IMR-90 (cell line): ENCODE data around the gene LRRTM4. TPM values are rescaled to one million over a fixed set of nuclear protein-coding genes. Genes with fewer than 3 reads are reported as not detected.

Source experiments
- ATAC-seq: fragments of 200-7000 bp; cut with Tn5 transposase; 2 replicates; pipeline ENCODE4 v1.9.1; 2020; ENCODE audit warnings: low read depth, mild to moderate bottlenecking, moderate library complexity
- BruUV-seq: library from RNA; stranded (reverse); fragments of 400-500 nt; replicated peaks from 2 replicates; lab custom pipeline; 2021; lab: Mats Ljungman, UMichigan
- CTCF ChIA-PET: fragments of 300-600 bp; formaldehyde crosslinking; extraction: SDS; loops from one replicate; lab custom pipeline; 2021; ENCODE audit warnings: antibody characterized with exemption; lab: Yijun Ruan, JAX
- POLR2A ChIA-PET: fragments of 300-600 bp; sonication (Branson Sonifier 250); formaldehyde crosslinking; loops from one replicate; lab custom pipeline; 2022; ENCODE audit warnings: antibody characterized with exemption; ENCODE audit not compliant: unreplicated experiment; lab: Charles Lee
- DNase-seq: peaks from one replicate; pipeline ENCODE4 v3.0.0; 2013
- H2AFZ ChIP-seq: replicated peaks from 2 replicates; pipeline ENCODE3; 2013; ENCODE audit warnings: low read length, mild to moderate bottlenecking; ENCODE audit not compliant: poor library complexity
- H2AK5ac ChIP-seq: 2 replicates; pipeline ENCODE4 v1.6.1; 2013; ENCODE audit warnings: low read depth, low read length, inconsistent platforms
- H2AK9ac ChIP-seq: replicated peaks from 2 replicates; pipeline ENCODE3; 2013; ENCODE audit warnings: mild to moderate bottlenecking, low read depth, low read length, moderate library complexity; ENCODE audit not compliant: poor library complexity
- H2BK120ac ChIP-seq: 2 replicates; pipeline ENCODE4 v1.6.1; 2013; ENCODE audit warnings: low read depth, low read length, inconsistent platforms
- H2BK15ac ChIP-seq: 3 replicates; pipeline ENCODE4 v1.6.1; 2013; ENCODE audit warnings: low read depth, low read length, inconsistent platforms
- H2BK20ac ChIP-seq: 2 replicates; pipeline ENCODE4 v1.6.1; 2013; ENCODE audit warnings: low read depth, mild to moderate bottlenecking, inconsistent platforms, low read length, moderate library complexity
- H2BK5ac ChIP-seq: 2 replicates; pipeline ENCODE4 v1.6.1; 2013; ENCODE audit warnings: mild to moderate bottlenecking, low read depth, low read length, inconsistent platforms; ENCODE audit not compliant: poor library complexity, severe bottlenecking
- H3K14ac ChIP-seq: replicated peaks from 2 replicates; pipeline ENCODE4 v1.6.1; 2013; ENCODE audit warnings: low read depth, low read length, inconsistent platforms
- H3K18ac ChIP-seq: 2 replicates; pipeline ENCODE4 v1.6.1; 2013; ENCODE audit warnings: low read depth, low read length, control low read depth
- H3K23ac ChIP-seq: 2 replicates; pipeline ENCODE4 v1.6.1; 2013; ENCODE audit warnings: low read depth, low read length, inconsistent platforms
- H3K27ac ChIP-seq: 2 replicates; pipeline ENCODE4 v1.5.1; 2013; ENCODE audit warnings: mild to moderate bottlenecking, control low read depth, low read length; ENCODE audit not compliant: insufficient read depth
- H3K27me3 ChIP-seq: 2 replicates; pipeline ENCODE4 v1.6.1; 2013; ENCODE audit warnings: low read length; ENCODE audit not compliant: control insufficient read depth, insufficient read depth
- H3K36me3 ChIP-seq: 2 replicates; pipeline ENCODE4 v1.6.1; 2013; ENCODE audit warnings: low read length, mixed read lengths; ENCODE audit not compliant: control insufficient read depth, insufficient read depth
- H3K4ac ChIP-seq: 2 replicates; pipeline ENCODE4 v1.6.1; 2013; ENCODE audit warnings: low read depth, low read length, inconsistent platforms
- H3K4me1 ChIP-seq: 2 replicates; pipeline ENCODE4 v1.6.1; 2013; ENCODE audit warnings: low read length, mixed read lengths; ENCODE audit not compliant: control insufficient read depth, insufficient read depth
- H3K4me2 ChIP-seq: 2 replicates; pipeline ENCODE4 v1.6.1; 2013; ENCODE audit warnings: low read depth, mild to moderate bottlenecking, control low read depth, low read length, moderate library complexity
- H3K4me3 ChIP-seq: 2 replicates; pipeline ENCODE4 v1.5.1; 2013; ENCODE audit warnings: low read depth, mild to moderate bottlenecking, control low read depth, low read length, moderate library complexity; ENCODE audit not compliant: insufficient read depth
- H3K56ac ChIP-seq: 2 replicates; pipeline ENCODE4 v1.6.1; 2013; ENCODE audit warnings: low read length, inconsistent platforms; ENCODE audit not compliant: insufficient read depth; ENCODE audit errors: extremely low read depth
- H3K79me1 ChIP-seq, 2 experiments: 2 replicates each; pipeline ENCODE4 v1.6.1; 2013; ENCODE audit warnings: low read length in 2 of 2, inconsistent platforms in 1 of 2, low read depth in 1 of 2
- H3K9ac ChIP-seq: 2 replicates; pipeline ENCODE4 v1.6.1; 2013; ENCODE audit warnings: low read depth, low read length, control low read depth
- H3K9me1 ChIP-seq: 2 replicates; pipeline ENCODE4 v1.6.1; 2013; ENCODE audit warnings: low read length, inconsistent platforms; ENCODE audit not compliant: insufficient read depth
- H3K9me3 ChIP-seq: 2 replicates; pipeline ENCODE4 v1.6.1; 2013; ENCODE audit warnings: low read length; ENCODE audit not compliant: control insufficient read depth, insufficient read depth
- H4K20me1 ChIP-seq: 2 replicates; pipeline ENCODE4 v1.6.1; 2013; ENCODE audit warnings: low read length, inconsistent platforms; ENCODE audit not compliant: insufficient read depth
- H4K5ac ChIP-seq: 2 replicates; pipeline ENCODE4 v1.6.1; 2013; ENCODE audit warnings: mild to moderate bottlenecking, low read depth, low read length, control low read depth
- H4K8ac ChIP-seq, 2 experiments: 2 replicates each; pipeline ENCODE4 v1.6.1; 2013; ENCODE audit warnings: low read depth in 2 of 2, low read length in 2 of 2, control low read depth in 1 of 2, inconsistent platforms in 1 of 2
- H4K91ac ChIP-seq: 2 replicates; pipeline ENCODE4 v1.6.1; 2013; ENCODE audit warnings: low read depth, low read length, inconsistent platforms; ENCODE audit not compliant: insufficient read depth
- BHLHE40 ChIP-seq: fragments of 150-350 bp; IDR thresholded peaks from 2 replicates; pipeline ENCODE4 v1.6.1; 2016; ENCODE audit warnings: mild to moderate bottlenecking, low read depth, low read length
- CEBPB ChIP-seq: IDR thresholded peaks from 2 replicates; pipeline ENCODE4 v1.6.1; 2012; ENCODE audit warnings: low read depth, low read length, improper control_type of control experiment
- CHD1 ChIP-seq: IDR thresholded peaks from 2 replicates; pipeline ENCODE4 v1.6.1; 2012; ENCODE audit warnings: low read depth, low read length, improper control_type of control experiment
- FOS ChIP-seq: fragments of 150-350 bp; IDR thresholded peaks from 2 replicates; pipeline ENCODE4 v1.6.1; 2016; ENCODE audit warnings: low read depth, low read length
- MAFK ChIP-seq: IDR thresholded peaks from 2 replicates; pipeline ENCODE4 v1.6.1; 2012; ENCODE audit warnings: low read depth, low read length, improper control_type of control experiment
- MAZ ChIP-seq: IDR thresholded peaks from 2 replicates; pipeline ENCODE4 v1.6.1; 2012; ENCODE audit warnings: low read depth, mild to moderate bottlenecking, low read length, improper control_type of control experiment, moderate library complexity, borderline replicate concordance
- MXI1 ChIP-seq: IDR thresholded peaks from 2 replicates; pipeline ENCODE4 v1.6.1; 2012; ENCODE audit warnings: low read depth, mild to moderate bottlenecking, low read length, moderate library complexity, borderline replicate concordance
- NFE2L2 ChIP-seq: fragments of 150-350 bp; IDR thresholded peaks from 2 replicates; pipeline ENCODE4 v1.6.1; 2016; ENCODE audit warnings: low read depth, mild to moderate bottlenecking, low read length
- RAD21 ChIP-seq: IDR thresholded peaks from 2 replicates; pipeline ENCODE4 v1.6.1; 2012; ENCODE audit warnings: low read length, improper control_type of control experiment
- RCOR1 ChIP-seq: IDR thresholded peaks from 2 replicates; pipeline ENCODE4 v1.6.1; 2012; ENCODE audit warnings: mild to moderate bottlenecking, low read length, improper control_type of control experiment; ENCODE audit not compliant: insufficient replicate concordance
- SMC3 ChIP-seq: fragments of 150-350 bp; IDR thresholded peaks from 2 replicates; pipeline ENCODE4 v1.6.1; 2016; ENCODE audit warnings: low read depth, mild to moderate bottlenecking, antibody characterized with exemption, low read length, moderate library complexity
- WGBS, 2 experiments: methylation state at CpG; one replicate each; pipeline versions ENCODE4 v1.1.5 to v1.1.7; 2013; ENCODE audit warnings: missing lambda C conversion rate in 2 of 2; ENCODE audit not compliant: insufficient read length in 1 of 2; ENCODE audit errors: extremely low coverage in 2 of 2; 5-methylcytosine and 5-hydroxymethylcytosine counted together
- dilution Hi-C: fragments of 300-500 bp; cut with HindIII; formaldehyde crosslinking; loops from one replicate; pipeline ENCODE4 v1.14.3; 2018; ENCODE audit warnings: low sequenced_read_pairs; ENCODE audit not compliant: unreplicated experiment
- in situ Hi-C: fragments of 300-500 bp; cut with MboI; formaldehyde crosslinking; loops from 3 replicates; pipeline ENCODE4 v1.14.3; 2019; ENCODE audit warnings: low sequenced_read_pairs, inconsistent platforms, mixed read lengths
- intact Hi-C: fragments of 100-400 bp; cut with micrococcal nuclease; formaldehyde crosslinking; loops from 2 replicates; pipeline ENCODE4 v1.10.0; 2022
- polyA plus RNA-seq, 3 experiments: library from polyadenylated mRNA; depleted of rRNA; stranded (reverse); fragments of >200 nt; gene quantifications; 2 replicates each; pipeline ENCODE4 v1.2.3, GENCODE V29; 2012; ENCODE audit warnings: low replicate concordance in 1 of 3
- total RNA-seq: library from RNA; depleted of rRNA; stranded (reverse); fragments of >200 nt; gene quantifications from 2 replicates; pipeline ENCODE4 v1.2.3, GENCODE V29; 2012
- TF ChIP-seq, protein P1 (sequence below): fragments of 150-350 bp; IDR thresholded peaks from 2 replicates; pipeline ENCODE4 v1.6.1; 2017; ENCODE audit warnings: mild to moderate bottlenecking, antibody characterized with exemption, low read length, low read depth
- TF ChIP-seq, protein P2 (sequence below): conservative IDR thresholded peaks from 2 replicates; pipeline ENCODE4 v1.5.1; 2012; ENCODE audit warnings: mild to moderate bottlenecking, low read depth, low read length, improper control_type of control experiment
- TF ChIP-seq, protein P3 (sequence below): fragments of 150-350 bp; IDR thresholded peaks from 2 replicates; pipeline ENCODE4 v1.6.1; 2016; ENCODE audit warnings: low read depth, mild to moderate bottlenecking, low read length, moderate library complexity, borderline replicate concordance

Gene LRRTM4
- total and polyA plus RNA-seq, 2 of the 4 experiments (the other 2 are of a cell fraction), result not detected

DNA sequence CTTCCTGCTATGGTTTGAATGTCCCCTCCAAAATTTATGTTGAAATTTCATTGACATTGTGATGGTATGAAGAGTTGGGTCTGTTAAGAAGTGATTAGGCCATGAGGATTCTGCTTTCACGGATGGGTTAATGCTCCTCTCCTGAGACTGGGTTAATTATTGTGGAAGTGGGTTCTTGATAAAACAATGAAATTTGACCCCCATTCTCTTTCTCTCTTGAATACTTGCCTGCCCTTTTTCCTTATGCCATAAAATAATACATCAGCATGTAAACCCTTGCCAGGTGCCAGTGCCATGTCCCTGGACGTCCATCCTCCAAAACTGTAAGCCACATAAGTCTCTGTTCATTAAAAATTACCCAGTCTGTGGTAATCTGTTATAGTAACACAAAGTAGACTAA lies 352.8 kb downstream of the LRRTM4 start:
- H3K27me3 ChIP-seq, result no peaks in the 10 kb centered on the region

More for the DNA sequence above, 352.8 kb downstream of the LRRTM4 start:
- H3K18ac ChIP-seq, result no peak overlapping the region
- no peaks in the 10 kb centered on the region for H3K4me1 ChIP-seq
- no peaks in the 10 kb centered on the region for H3K9me1 ChIP-seq
- ChIA-PET POLR2A (no interaction called here), CTCF (interaction anchor here (0.5 kb wide), 1 partner anchor 12 kb away, joined by 3 read pairs; no protein-coding TSS in a partner anchor)
- WGBS, 2 experiments, result no CpG with 5 or more reads among the region's 2 CpGs
- H3K27ac ChIP-seq, result no peak overlapping the region
- no peak overlapping the region for H4K5ac ChIP-seq
- intact Hi-C loops, result no loop called here
- H3K56ac ChIP-seq, result no peak overlapping the region
- no peaks in the 10 kb centered on the region for H3K36me3 ChIP-seq
- H3K4me2 ChIP-seq, result no peak overlapping the region
- dilution Hi-C loops, result no loop called here
- no peak overlapping the region for H4K91ac ChIP-seq
- no peaks in the 10 kb centered on the region for H4K20me1 ChIP-seq
- H3K23ac ChIP-seq, result no peak overlapping the region
- ATAC-seq, result no peak
- H3K4ac ChIP-seq, result no peak overlapping the region
- H2BK5ac ChIP-seq, result no peak overlapping the region
- no peaks in the 10 kb centered on the region for H3K79me1 ChIP-seq
- H3K9me3 ChIP-seq, result peaks cover 4% of the 10 kb centered on the region; the same call in 1 of the 2 replicates
- DNase-seq, result no peak
- no peak overlapping the region for H3K4me3 ChIP-seq
- BruUV-seq, result no TSS peak
- H3K9ac ChIP-seq, result no peak overlapping the region
- in situ Hi-C loops, result no loop called here
- no peak for TF ChIP-seq MAFK
- TF ChIP-seq FOS, result no peak
- TF ChIP-seq NFE2L2, result no peak
- no peak for TF ChIP-seq BHLHE40
- no peak for TF ChIP-seq MXI1
- no peak for TF ChIP-seq RCOR1
- no peak for TF ChIP-seq MAZ
- TF ChIP-seq CEBPB, result no peak
- TF ChIP-seq, protein P1, sequence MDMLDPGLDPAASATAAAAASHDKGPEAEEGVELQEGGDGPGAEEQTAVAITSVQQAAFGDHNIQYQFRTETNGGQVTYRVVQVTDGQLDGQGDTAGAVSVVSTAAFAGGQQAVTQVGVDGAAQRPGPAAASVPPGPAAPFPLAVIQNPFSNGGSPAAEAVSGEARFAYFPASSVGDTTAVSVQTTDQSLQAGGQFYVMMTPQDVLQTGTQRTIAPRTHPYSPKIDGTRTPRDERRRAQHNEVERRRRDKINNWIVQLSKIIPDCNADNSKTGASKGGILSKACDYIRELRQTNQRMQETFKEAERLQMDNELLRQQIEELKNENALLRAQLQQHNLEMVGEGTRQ, result no peak
- TF ChIP-seq, protein P2, sequence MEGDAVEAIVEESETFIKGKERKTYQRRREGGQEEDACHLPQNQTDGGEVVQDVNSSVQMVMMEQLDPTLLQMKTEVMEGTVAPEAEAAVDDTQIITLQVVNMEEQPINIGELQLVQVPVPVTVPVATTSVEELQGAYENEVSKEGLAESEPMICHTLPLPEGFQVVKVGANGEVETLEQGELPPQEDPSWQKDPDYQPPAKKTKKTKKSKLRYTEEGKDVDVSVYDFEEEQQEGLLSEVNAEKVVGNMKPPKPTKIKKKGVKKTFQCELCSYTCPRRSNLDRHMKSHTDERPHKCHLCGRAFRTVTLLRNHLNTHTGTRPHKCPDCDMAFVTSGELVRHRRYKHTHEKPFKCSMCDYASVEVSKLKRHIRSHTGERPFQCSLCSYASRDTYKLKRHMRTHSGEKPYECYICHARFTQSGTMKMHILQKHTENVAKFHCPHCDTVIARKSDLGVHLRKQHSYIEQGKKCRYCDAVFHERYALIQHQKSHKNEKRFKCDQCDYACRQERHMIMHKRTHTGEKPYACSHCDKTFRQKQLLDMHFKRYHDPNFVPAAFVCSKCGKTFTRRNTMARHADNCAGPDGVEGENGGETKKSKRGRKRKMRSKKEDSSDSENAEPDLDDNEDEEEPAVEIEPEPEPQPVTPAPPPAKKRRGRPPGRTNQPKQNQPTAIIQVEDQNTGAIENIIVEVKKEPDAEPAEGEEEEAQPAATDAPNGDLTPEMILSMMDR, result no peak
- TF ChIP-seq, protein P3, sequence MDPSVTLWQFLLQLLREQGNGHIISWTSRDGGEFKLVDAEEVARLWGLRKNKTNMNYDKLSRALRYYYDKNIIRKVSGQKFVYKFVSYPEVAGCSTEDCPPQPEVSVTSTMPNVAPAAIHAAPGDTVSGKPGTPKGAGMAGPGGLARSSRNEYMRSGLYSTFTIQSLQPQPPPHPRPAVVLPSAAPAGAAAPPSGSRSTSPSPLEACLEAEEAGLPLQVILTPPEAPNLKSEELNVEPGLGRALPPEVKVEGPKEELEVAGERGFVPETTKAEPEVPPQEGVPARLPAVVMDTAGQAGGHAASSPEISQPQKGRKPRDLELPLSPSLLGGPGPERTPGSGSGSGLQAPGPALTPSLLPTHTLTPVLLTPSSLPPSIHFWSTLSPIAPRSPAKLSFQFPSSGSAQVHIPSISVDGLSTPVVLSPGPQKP, result no peak
- no peak for TF ChIP-seq RAD21
- no peak for TF ChIP-seq SMC3
- TF ChIP-seq CHD1, result no peak
- H2AK5ac ChIP-seq, result no peak overlapping the region
- H2AK9ac ChIP-seq, result no peak overlapping the region
- H3K14ac ChIP-seq, result no peak overlapping the region
- no peak overlapping the region for H2AFZ ChIP-seq
- no peak overlapping the region for H2BK20ac ChIP-seq
- no peak overlapping the region for H2BK15ac ChIP-seq
- no peak overlapping the region for H2BK120ac ChIP-seq
- no peak overlapping the region for H4K8ac ChIP-seq
